Ovary (tissue), 9 donors: ENCODE results near the gene MAPKAP1. TPM values are rescaled to one million over a fixed set of nuclear protein-coding genes. Genes with fewer than 3 reads are reported as not detected.

Experiments used
- DNase-seq, 5 donors: peaks; one replicate each; pipeline ENCODE4 v3.0.0-alpha.2; 2019 to 2020
- H3K27ac ChIP-seq, 2 donors: fragments of 200-600 bp; one replicate each; pipeline versions ENCODE4 v1.5.1 to v1.8.0; 2019 to 2022
- H3K27me3 ChIP-seq: fragments of 200-600 bp; one replicate; pipeline ENCODE4 v1.8.0; 2022
- H3K36me3 ChIP-seq: fragments of 200-600 bp; sonication (generic); one replicate; pipeline ENCODE4 v1.5.1; 2019
- H3K4me1 ChIP-seq: one replicate; pipeline ENCODE4 v1.8.1; 2013; ENCODE audit warnings: mild to moderate bottlenecking, moderate library complexity; ENCODE audit not compliant: insufficient read depth
- H3K4me3 ChIP-seq: fragments of 200-600 bp; sonication (generic); one replicate; pipeline ENCODE4 v1.5.1; 2017
- H3K9me3 ChIP-seq, 2 donors: fragments of 200-600 bp in 1 of 2; sonication (generic) in 1 of 2; one replicate each; pipeline versions ENCODE4 v1.5.1 to v1.8.1; 2013 to 2019; ENCODE audit warnings: mild to moderate bottlenecking in 1 of 2, moderate library complexity in 1 of 2
- CTCF ChIP-seq, 3 donors: fragments of 450-650 bp in 2 of 3; fragments of 200-600 bp in 1 of 3; IDR thresholded peaks; one replicate each; pipeline versions ENCODE4 v1.5.1 to v1.8.0; 2016 to 2022; ENCODE audit warnings: antibody characterized with exemption in 3 of 3, mild to moderate bottlenecking in 1 of 3
- EP300 ChIP-seq: sonication (generic); formaldehyde crosslinking; IDR thresholded peaks from one replicate; pipeline ENCODE4 v1.6.1; 2017; ENCODE audit warnings: antibody characterized with exemption
- POLR2A ChIP-seq: fragments of 450-650 bp; IDR thresholded peaks from one replicate; pipeline ENCODE4 v1.6.1; 2017; ENCODE audit warnings: antibody characterized with exemption, mild to moderate bottlenecking, moderate library complexity
- WGBS, 3 donors: extraction: QIAGEN DNeasy Blood & Tissue Kit in 1 of 3; methylation state at CpG; one replicate each; pipeline versions ENCODE4 v1.1.5 to v1.1.7; 2013 to 2017; 5-methylcytosine and 5-hydroxymethylcytosine counted together
- intact Hi-C, 4 donors: fragments of 100-400 bp; cut with DNase I; formaldehyde crosslinking; loops; one replicate each; pipeline versions ENCODE4 v1.11.0 to v1.15.1; 2022 to 2023
- polyA plus RNA-seq, 2 donors: library from polyadenylated mRNA; stranded (reverse); fragments of 200-250 nt in 1 of 2; fragments of 350-450 nt in 1 of 2; fragmentation: Illumina TruSeq in 1 of 2; extraction: RNeasy Lipid Tissue Mini Kit (QIAGEN cat#74804) in 1 of 2; gene quantifications; one replicate each; pipeline ENCODE4 v1.2.3, GENCODE V29; 2013 to 2014
- total RNA-seq, 7 donors: library from RNA; depleted of rRNA in 2 of 7; stranded (reverse); fragments of >200 nt in 2 of 7; fragmentation: NEBNext Ultra II Directional in 3 of 7; extraction: Animal tissue kit (Norgen Biotek cat#: 25700) in 3 of 7; gene quantifications; one replicate each; pipeline versions ENCODE4 v1.1.0 to v1.2.4, GENCODE V29; 2016 to 2023
- donor health status: DM: no; HTN: no; CAD: no; lungs with moderate emphysema.
- donor health status: DM: no; HTN: no; CAD: no.
- donor health status: Bipolar disorder and iron deficiency.
- donor health status: DM: yes; HTN: yes; CAD: no.
- donor health status: DM: no; HTN: no; CAD: no.
- donor health status: DM: yes; HTN: yes; CAD: no.

The MAPKAP1 gene
- total and polyA plus RNA-seq, 9 donors: 43.3 to 86.5 (median 50.2) TPM

GRCh38 chr9:125411171-125411756 lies 295.7 kb downstream of the MAPKAP1 start:
- intact Hi-C loops: loop anchor here in 1 of 4 donors (10.0 kb wide), 2 partner anchors 144 to 334 kb away; partner anchors contain the start of gene PBX3
- TF ChIP-seq POLR2A: no peak
- no peak for TF ChIP-seq EP300
- TF ChIP-seq CTCF (IDR thresholded peaks at IDR 0.05): no peak
- no peak overlapping the region for H3K4me3 ChIP-seq
- no peaks in the 10 kb centered on the region for H3K9me3 ChIP-seq
- no peaks in the 10 kb centered on the region for H3K27me3 ChIP-seq
- peaks cover 6% of the 10 kb centered on the region for H3K4me1 ChIP-seq
- no peak for DNase-seq
- 77 to 88% (median 81%) methylated on average over 14 of the region's 14 CpGs for WGBS, 3 donors
- H3K36me3 ChIP-seq: no peaks in the 10 kb centered on the region
- no peak overlapping the region for H3K27ac ChIP-seq

GRCh38 chr9:125410522-125410894 lies 296.5 kb downstream of the MAPKAP1 start:
- 94 to 97% (median 95%) methylated on average over 23 to 24 of the region's 24 CpGs for WGBS, 3 donors

GRCh38 chr9:125409637-125410521 lies 297.1 kb downstream of the MAPKAP1 start:
- Histone ChIP-seq H3K4me1 (peaks cover 6% of the 10 kb centered on the region), H3K9me3 (no peaks in the 10 kb centered on the region), H3K4me3 (no peak overlapping the region), H3K27me3 (no peaks in the 10 kb centered on the region), H3K27ac (peak overlapping the region in 1 of 2 donors; percentile 19), H3K36me3 (no peaks in the 10 kb centered on the region)
- intact Hi-C loops: loop anchor here (5.0 to 10.0 kb wide), 9 partner anchors 145 to 1085 kb away; partner anchors contain the start of gene PBX3 (in 1 of the 4)
- peak in 1 of 5 donors; percentile 54 for DNase-seq
- WGBS, 3 donors: 90 to 95% (median 95%) methylated on average over 13 of the region's 13 CpGs
- TF ChIP-seq CTCF (IDR thresholded peaks at IDR 0.05) (no peak), POLR2A (no peak), EP300 (no peak)

More at GRCh38 chr9:125410522-125410894, 296.5 kb downstream of the MAPKAP1 start:
- no peak for DNase-seq
- Histone ChIP-seq H3K4me1 (peaks cover 6% of the 10 kb centered on the region), H3K4me3 (no peak overlapping the region), H3K27me3 (no peaks in the 10 kb centered on the region), H3K9me3 (no peaks in the 10 kb centered on the region), H3K27ac (peak overlapping the region in 1 of 2 donors; percentile 19), H3K36me3 (no peaks in the 10 kb centered on the region)
- intact Hi-C loops: loop anchor here in 1 of 4 donors (10.0 kb wide), 2 partner anchors 144 to 334 kb away; partner anchors contain the start of gene PBX3
- TF ChIP-seq EP300 (no peak), POLR2A (no peak), CTCF (IDR thresholded peaks at IDR 0.05) (no peak)

GRCh38 chr9:125409217-125409636 lies 297.8 kb downstream of the MAPKAP1 start:
- H3K4me3 ChIP-seq: no peak overlapping the region
- WGBS, 3 donors: 86 to 93% (median 91%) methylated on average over 20 of the region's 20 CpGs
- no peaks in the 10 kb centered on the region for H3K9me3 ChIP-seq
- DNase-seq: no peak
- no peaks in the 10 kb centered on the region for H3K36me3 ChIP-seq
- peaks cover 6% of the 10 kb centered on the region for H3K4me1 ChIP-seq
- intact Hi-C loops: loop anchor here (5.0 to 10.0 kb wide), 7 partner anchors 148 to 1086 kb away; no protein-coding TSS in a partner anchor
- TF ChIP-seq CTCF (IDR thresholded peaks at IDR 0.05) (no peak), EP300 (no peak), POLR2A (no peak)
- H3K27ac ChIP-seq: no peak overlapping the region
- no peaks in the 10 kb centered on the region for H3K27me3 ChIP-seq
